Dermis microvascular lymphatic vessel endothelial cell (primary cell): ENCODE data around the gene NAB1. TPM values are rescaled to one million over a fixed set of nuclear protein-coding genes. Genes with fewer than 3 reads are reported as not detected.
"Not testable (repeated sequence)": the region's sequence is repeated elsewhere in the genome, so short reads cannot be mapped to it uniquely, and the experiment has no call there.

ENCODE experiments used
- DNase-seq, 2 donors: peaks; one replicate each; pipeline versions ENCODE4 v3.0.0 to v3.0.0-alpha.2; 2010; ENCODE audit warnings: low read depth in 2 of 2
- total RNA-seq: library from RNA; depleted of rRNA; stranded (reverse); fragments of >200 nt; gene quantifications from 2 replicates; pipeline ENCODE4 v1.2.1, GENCODE V29; 2014

The NAB1 gene
- total RNA-seq, 1 donor from 2014 or later: 24.1 TPM

- not testable (repeated sequence) for DNase-seq
Observed at GRCh38 chr2:190708650-190709049, 59.8 kb downstream of the NAB1 start.

- DNase-seq: no peak
Observed at GRCh38 chr2:190711069-190711468, 62.2 kb downstream of the NAB1 start.

GRCh38 chr2:190713471-190713870 lies 64.6 kb downstream of the NAB1 start:
- DNase-seq: no peak

GRCh38 chr2:190714958-190715357 lies 66.1 kb downstream of the NAB1 start:
- DNase-seq: no peak

GRCh38 chr2:190716176-190716807 lies 67.4 kb downstream of the NAB1 start:
- no peak for DNase-seq

- peak in 1 of 2 donors; percentile 45 for DNase-seq
Observed at GRCh38 chr2:190717306-190717705, 68.4 kb downstream of the NAB1 start.

- DNase-seq: peak; percentile 43 to 68
Observed at GRCh38 chr2:190717764-190718651, 69.1 kb downstream of the NAB1 start.

GRCh38 chr2:190718652-190719526 lies 70.0 kb downstream of the NAB1 start:
- DNase-seq: peak; percentile 88 to 95

- DNase-seq: no peak
Observed at GRCh38 chr2:190720276-190720675, 71.4 kb downstream of the NAB1 start.

- DNase-seq: no peak
Observed at GRCh38 chr2:190720691-190721090, 71.8 kb downstream of the NAB1 start.

GRCh38 chr2:190722061-190722759 lies 73.3 kb downstream of the NAB1 start:
- peak in 1 of 2 donors; percentile 66 for DNase-seq

GRCh38 chr2:190722835-190723234 lies 74.0 kb downstream of the NAB1 start:
- DNase-seq: peak in 1 of 2 donors; percentile 7

- DNase-seq: peak; percentile 16 to 76
Observed at GRCh38 chr2:190723397-190724090, 74.7 kb downstream of the NAB1 start.

GRCh38 chr2:190726255-190726654 lies 77.4 kb downstream of the NAB1 start:
- no peak for DNase-seq

GRCh38 chr2:190736355-190736754 lies 87.5 kb downstream of the NAB1 start:
- no peak for DNase-seq

- no peak for DNase-seq
Observed at GRCh38 chr2:190740449-190740848, 91.6 kb downstream of the NAB1 start.
